ENCODE data around the gene ATP6V0E2.

GRCh38 chr7:149855361-149856305, 18.1 kb upstream of the ATP6V0E2 start:
- TF ChIP-seq CTCF (IDR thresholded peaks at IDR 0.05; ENCODE audit: low read depth, low read length, poor library complexity, severe bottlenecking), result no peak
- no peak for TF ChIP-seq EZH2phosphoT487 (IDR thresholded peaks at IDR 0.05; ENCODE audit: borderline replicate concordance, low read length)

Measured in DOHH2 (cell line).